ENCODE measurements around the gene SOX5. TPM values are rescaled to one million over a fixed set of nuclear protein-coding genes. Genes with fewer than 3 reads are reported as not detected.

Gene SOX5
- total and polyA plus RNA-seq, 2 of the 8 experiments (the other 6 are each of a cell fraction or from before 2014, with no cell fraction given) = 2.2 to 2.6 TPM

GRCh38 chr12:23708185-23708837 lies 241.2 kb downstream of the SOX5 start (continued):
- TF ChIP-seq CHD7 (IDR thresholded peaks at IDR 0.05; ENCODE audit: insufficient replicate concordance, low read length) (no peak), SUZ12 (IDR thresholded peaks at IDR 0.05; ENCODE audit: low read length) (no peak)
